ENCODE measurements around the gene STON1. TPM values are rescaled to one million over a fixed set of nuclear protein-coding genes. Genes with fewer than 3 reads are reported as not detected.

STON1 gene
- total and polyA plus RNA-seq, 4 donors, result 0.90 to 3.8 (median 1.2) TPM

DNA sequence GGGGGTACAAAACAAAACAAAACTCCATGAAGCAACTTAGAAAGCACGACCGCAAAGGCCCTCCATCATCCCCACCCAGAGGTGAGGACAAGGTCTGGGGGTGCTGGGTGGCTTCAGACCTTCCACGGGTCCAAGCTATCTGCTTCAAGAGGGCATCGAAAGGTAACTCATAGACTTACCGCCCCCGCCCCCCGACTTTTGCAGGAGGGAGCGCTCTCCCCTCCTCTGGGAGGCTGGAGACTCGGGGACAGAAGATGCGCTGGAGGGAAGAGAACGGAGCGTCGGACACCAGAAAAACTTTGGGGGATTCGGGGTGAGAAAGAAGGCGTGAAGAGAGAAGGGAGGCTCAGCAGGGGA is 300 bp upstream of the STON1 start:
- Histone ChIP-seq H3K36me3 (ENCODE audit: control insufficient read depth in 4 of 4, insufficient read depth in 3 of 4, low read depth in 1 of 4, low read length in 3 of 4) (no peaks in the 10 kb centered on the region), H3K27ac (ENCODE audit: low read depth in 1 of 2, low read length in 2 of 2) (no peak overlapping the region), H3K4me3 (ENCODE audit: low read depth in 1 of 3, low read length in 3 of 3) (peak overlapping the region in 1 of 3 donors; percentile 76), H3K4me1 (ENCODE audit: control insufficient read depth in 4 of 4, insufficient read depth in 4 of 4, low read length in 3 of 4) (peaks cover 0 to 7% (median 2%) of the 10 kb centered on the region in 4 donors), H3K27me3 (ENCODE audit: control insufficient read depth in 4 of 4, insufficient read depth in 4 of 4, low read length in 3 of 4) (no peaks in the 10 kb centered on the region), H3K9ac (ENCODE audit: low read depth in 1 of 2, low read length in 2 of 2) (no peak overlapping the region), H3K9me3 (ENCODE audit: control insufficient read depth in 4 of 4, low read length in 3 of 4) (no peaks in the 10 kb centered on the region)
- TF ChIP-seq, protein P1, sequence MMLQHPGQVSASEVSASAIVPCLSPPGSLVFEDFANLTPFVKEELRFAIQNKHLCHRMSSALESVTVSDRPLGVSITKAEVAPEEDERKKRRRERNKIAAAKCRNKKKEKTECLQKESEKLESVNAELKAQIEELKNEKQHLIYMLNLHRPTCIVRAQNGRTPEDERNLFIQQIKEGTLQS (IDR thresholded peaks at IDR 0.05), result no peak
- TF ChIP-seq JUND (IDR thresholded peaks at IDR 0.05), result no peak
- TF ChIP-seq FOXA1 (IDR thresholded peaks at IDR 0.05), result no peak
- TF ChIP-seq RAD21 (IDR thresholded peaks at IDR 0.05), result no peak
- TF ChIP-seq, protein P2, sequence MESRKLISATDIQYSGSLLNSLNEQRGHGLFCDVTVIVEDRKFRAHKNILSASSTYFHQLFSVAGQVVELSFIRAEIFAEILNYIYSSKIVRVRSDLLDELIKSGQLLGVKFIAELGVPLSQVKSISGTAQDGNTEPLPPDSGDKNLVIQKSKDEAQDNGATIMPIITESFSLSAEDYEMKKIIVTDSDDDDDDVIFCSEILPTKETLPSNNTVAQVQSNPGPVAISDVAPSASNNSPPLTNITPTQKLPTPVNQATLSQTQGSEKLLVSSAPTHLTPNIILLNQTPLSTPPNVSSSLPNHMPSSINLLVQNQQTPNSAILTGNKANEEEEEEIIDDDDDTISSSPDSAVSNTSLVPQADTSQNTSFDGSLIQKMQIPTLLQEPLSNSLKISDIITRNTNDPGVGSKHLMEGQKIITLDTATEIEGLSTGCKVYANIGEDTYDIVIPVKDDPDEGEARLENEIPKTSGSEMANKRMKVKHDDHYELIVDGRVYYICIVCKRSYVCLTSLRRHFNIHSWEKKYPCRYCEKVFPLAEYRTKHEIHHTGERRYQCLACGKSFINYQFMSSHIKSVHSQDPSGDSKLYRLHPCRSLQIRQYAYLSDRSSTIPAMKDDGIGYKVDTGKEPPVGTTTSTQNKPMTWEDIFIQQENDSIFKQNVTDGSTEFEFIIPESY (IDR thresholded peaks at IDR 0.05), result no peak
- TF ChIP-seq YY1 (IDR thresholded peaks at IDR 0.05), result no peak
- TF ChIP-seq FOXA2 (IDR thresholded peaks at IDR 0.05), result no peak
- no peak for TF ChIP-seq EGR1 (IDR thresholded peaks at IDR 0.05; ENCODE audit: low read depth in 2 of 2)
- TF ChIP-seq RXRA (IDR thresholded peaks at IDR 0.05), result no peak
- no peak for TF ChIP-seq NR2F2 (IDR thresholded peaks at IDR 0.05)
- TF ChIP-seq, protein P3, sequence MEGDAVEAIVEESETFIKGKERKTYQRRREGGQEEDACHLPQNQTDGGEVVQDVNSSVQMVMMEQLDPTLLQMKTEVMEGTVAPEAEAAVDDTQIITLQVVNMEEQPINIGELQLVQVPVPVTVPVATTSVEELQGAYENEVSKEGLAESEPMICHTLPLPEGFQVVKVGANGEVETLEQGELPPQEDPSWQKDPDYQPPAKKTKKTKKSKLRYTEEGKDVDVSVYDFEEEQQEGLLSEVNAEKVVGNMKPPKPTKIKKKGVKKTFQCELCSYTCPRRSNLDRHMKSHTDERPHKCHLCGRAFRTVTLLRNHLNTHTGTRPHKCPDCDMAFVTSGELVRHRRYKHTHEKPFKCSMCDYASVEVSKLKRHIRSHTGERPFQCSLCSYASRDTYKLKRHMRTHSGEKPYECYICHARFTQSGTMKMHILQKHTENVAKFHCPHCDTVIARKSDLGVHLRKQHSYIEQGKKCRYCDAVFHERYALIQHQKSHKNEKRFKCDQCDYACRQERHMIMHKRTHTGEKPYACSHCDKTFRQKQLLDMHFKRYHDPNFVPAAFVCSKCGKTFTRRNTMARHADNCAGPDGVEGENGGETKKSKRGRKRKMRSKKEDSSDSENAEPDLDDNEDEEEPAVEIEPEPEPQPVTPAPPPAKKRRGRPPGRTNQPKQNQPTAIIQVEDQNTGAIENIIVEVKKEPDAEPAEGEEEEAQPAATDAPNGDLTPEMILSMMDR (IDR thresholded peaks at IDR 0.05; ENCODE audit: low read depth, low read length, missing input control), result no peak
- TF ChIP-seq, protein P4, sequence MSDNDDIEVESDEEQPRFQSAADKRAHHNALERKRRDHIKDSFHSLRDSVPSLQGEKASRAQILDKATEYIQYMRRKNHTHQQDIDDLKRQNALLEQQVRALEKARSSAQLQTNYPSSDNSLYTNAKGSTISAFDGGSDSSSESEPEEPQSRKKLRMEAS (IDR thresholded peaks at IDR 0.05), result no peak
- TF ChIP-seq, protein P5, sequence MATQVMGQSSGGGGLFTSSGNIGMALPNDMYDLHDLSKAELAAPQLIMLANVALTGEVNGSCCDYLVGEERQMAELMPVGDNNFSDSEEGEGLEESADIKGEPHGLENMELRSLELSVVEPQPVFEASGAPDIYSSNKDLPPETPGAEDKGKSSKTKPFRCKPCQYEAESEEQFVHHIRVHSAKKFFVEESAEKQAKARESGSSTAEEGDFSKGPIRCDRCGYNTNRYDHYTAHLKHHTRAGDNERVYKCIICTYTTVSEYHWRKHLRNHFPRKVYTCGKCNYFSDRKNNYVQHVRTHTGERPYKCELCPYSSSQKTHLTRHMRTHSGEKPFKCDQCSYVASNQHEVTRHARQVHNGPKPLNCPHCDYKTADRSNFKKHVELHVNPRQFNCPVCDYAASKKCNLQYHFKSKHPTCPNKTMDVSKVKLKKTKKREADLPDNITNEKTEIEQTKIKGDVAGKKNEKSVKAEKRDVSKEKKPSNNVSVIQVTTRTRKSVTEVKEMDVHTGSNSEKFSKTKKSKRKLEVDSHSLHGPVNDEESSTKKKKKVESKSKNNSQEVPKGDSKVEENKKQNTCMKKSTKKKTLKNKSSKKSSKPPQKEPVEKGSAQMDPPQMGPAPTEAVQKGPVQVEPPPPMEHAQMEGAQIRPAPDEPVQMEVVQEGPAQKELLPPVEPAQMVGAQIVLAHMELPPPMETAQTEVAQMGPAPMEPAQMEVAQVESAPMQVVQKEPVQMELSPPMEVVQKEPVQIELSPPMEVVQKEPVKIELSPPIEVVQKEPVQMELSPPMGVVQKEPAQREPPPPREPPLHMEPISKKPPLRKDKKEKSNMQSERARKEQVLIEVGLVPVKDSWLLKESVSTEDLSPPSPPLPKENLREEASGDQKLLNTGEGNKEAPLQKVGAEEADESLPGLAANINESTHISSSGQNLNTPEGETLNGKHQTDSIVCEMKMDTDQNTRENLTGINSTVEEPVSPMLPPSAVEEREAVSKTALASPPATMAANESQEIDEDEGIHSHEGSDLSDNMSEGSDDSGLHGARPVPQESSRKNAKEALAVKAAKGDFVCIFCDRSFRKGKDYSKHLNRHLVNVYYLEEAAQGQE (IDR thresholded peaks at IDR 0.05), result no peak
- TF ChIP-seq GABPA (IDR thresholded peaks at IDR 0.05 in 1 of 2, conservative IDR thresholded peaks at IDR 0.05 in 1 of 2), result no peak
- TF ChIP-seq HNF4A (conservative IDR thresholded peaks at IDR 0.05), result no peak
- 8% methylated on average over 15 of the region's 15 CpGs for WGBS
- DNase-seq (ENCODE audit: low spot score), result no peak

DNA sequence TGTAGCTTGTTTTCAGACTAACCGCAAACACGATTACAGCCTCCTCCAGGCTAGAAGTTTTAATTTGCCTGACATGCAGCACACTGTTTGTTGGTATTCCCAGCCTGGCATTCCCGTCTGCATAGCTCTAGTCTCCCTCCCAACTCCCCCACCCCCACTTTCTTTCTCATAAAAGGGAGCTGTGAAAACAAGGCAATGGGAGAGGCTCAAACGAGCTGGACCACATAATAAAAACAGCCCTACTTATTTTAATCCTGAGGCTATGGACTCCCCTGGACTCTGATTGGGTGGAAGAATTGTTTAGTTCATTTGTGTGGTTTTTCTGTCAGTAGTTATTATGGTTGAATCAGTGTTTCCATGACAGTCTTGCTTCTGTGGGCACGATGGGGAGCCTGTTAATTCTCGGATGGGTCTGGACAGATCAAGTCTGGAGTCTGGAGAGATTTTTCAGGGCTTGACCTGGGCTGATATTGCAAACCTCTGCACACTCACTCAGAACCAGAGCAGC is 1.2 kb downstream of the STON1 start:
- DNase-seq (ENCODE audit: low spot score), result no peak
- WGBS, result 59% methylated on average over 6 of the region's 6 CpGs
- TF ChIP-seq, protein P5 (IDR thresholded peaks at IDR 0.05), result no peak
- TF ChIP-seq YY1 (IDR thresholded peaks at IDR 0.05) (no peak), JUND (IDR thresholded peaks at IDR 0.05) (no peak), FOXA1 (IDR thresholded peaks at IDR 0.05) (no peak), GABPA (IDR thresholded peaks at IDR 0.05 in 1 of 2, conservative IDR thresholded peaks at IDR 0.05 in 1 of 2) (no peak)
- TF ChIP-seq, protein P1 (IDR thresholded peaks at IDR 0.05), result no peak
- TF ChIP-seq, protein P3 (IDR thresholded peaks at IDR 0.05; ENCODE audit: low read depth, low read length, missing input control), result no peak
- TF ChIP-seq, protein P4 (IDR thresholded peaks at IDR 0.05), result no peak

More for the DNA sequence above, 1.2 kb downstream of the STON1 start:
- Histone ChIP-seq H3K36me3 (ENCODE audit: control insufficient read depth in 4 of 4, insufficient read depth in 3 of 4, low read depth in 1 of 4, low read length in 3 of 4) (no peaks in the 10 kb centered on the region), H3K9me3 (ENCODE audit: control insufficient read depth in 4 of 4, low read length in 3 of 4) (no peaks in the 10 kb centered on the region), H3K27ac (ENCODE audit: low read depth in 1 of 2, low read length in 2 of 2) (peak overlapping the region; percentile 5 to 48), H3K27me3 (ENCODE audit: control insufficient read depth in 4 of 4, insufficient read depth in 4 of 4, low read length in 3 of 4) (no peaks in the 10 kb centered on the region), H3K4me1 (ENCODE audit: control insufficient read depth in 4 of 4, insufficient read depth in 4 of 4, low read length in 3 of 4) (peaks cover 0 to 7% (median 2%) of the 10 kb centered on the region in 4 donors), H3K9ac (ENCODE audit: low read depth in 1 of 2, low read length in 2 of 2) (no peak overlapping the region), H3K4me3 (ENCODE audit: low read depth in 1 of 3, low read length in 3 of 3) (peak overlapping the region in 1 of 3 donors; percentile 76)
